GM06990 (cell line): ENCODE results near the gene CD164.

ENCODE experiments used
- DNase-seq: peaks from one replicate; pipeline ENCODE4 v3.0.0-alpha.2; 2011; ENCODE audit not compliant: insufficient read length; ENCODE audit errors: extremely low read depth
- H3K27me3 ChIP-seq: replicated peaks from 2 replicates; pipeline ENCODE4 v1.6.0; 2011; ENCODE audit warnings: low read length; ENCODE audit not compliant: control insufficient read depth, insufficient read depth
- H3K36me3 ChIP-seq: 2 replicates; pipeline ENCODE4 v1.5.1; 2011; ENCODE audit warnings: low read length; ENCODE audit not compliant: control insufficient read depth, insufficient read depth
- H3K4me3 ChIP-seq: replicated peaks from 2 replicates; pipeline ENCODE4 v1.5.1; 2011; ENCODE audit warnings: low read depth, mild to moderate bottlenecking, control low read depth, low read length
- CTCF ChIP-seq: IDR thresholded peaks from 2 replicates; pipeline ENCODE4 v1.5.1; 2011; ENCODE audit warnings: low read length, control low read depth, mild to moderate bottlenecking, inconsistent platforms; ENCODE audit not compliant: insufficient read depth, poor library complexity, severe bottlenecking

CD164 gene

DNA sequence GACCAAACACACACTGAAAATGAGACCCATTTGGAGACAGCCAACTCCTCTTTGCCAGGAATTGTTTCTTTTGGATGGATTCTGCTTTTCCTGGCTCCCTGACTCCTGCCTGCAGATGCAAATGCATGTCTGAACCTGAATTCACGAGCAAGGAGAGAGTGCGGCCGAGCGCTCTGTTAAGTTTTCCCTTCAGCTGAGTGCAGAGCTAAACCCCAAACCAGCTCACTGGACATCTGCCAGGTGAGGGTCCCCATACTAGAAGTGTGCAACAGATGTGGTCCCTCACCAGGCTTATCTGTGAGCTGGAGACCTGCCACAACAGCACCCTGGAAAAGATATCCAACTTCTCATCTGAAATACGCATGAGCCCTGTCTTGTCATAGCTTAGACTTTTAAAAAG is 59.0 kb downstream of the CD164 start:
- Histone ChIP-seq H3K36me3 (no peaks in the 10 kb centered on the region), H3K27me3 (no peaks in the 10 kb centered on the region), H3K4me3 (no peak overlapping the region)
- no peak for DNase-seq
- no peak for TF ChIP-seq CTCF

GRCh38 chr6:109322825-109323224 is 59.4 kb downstream of the CD164 start:
- Histone ChIP-seq H3K36me3 (no peaks in the 10 kb centered on the region), H3K27me3 (no peaks in the 10 kb centered on the region), H3K4me3 (no peak overlapping the region)
- TF ChIP-seq CTCF, result no peak
- DNase-seq, result no peak

DNA sequence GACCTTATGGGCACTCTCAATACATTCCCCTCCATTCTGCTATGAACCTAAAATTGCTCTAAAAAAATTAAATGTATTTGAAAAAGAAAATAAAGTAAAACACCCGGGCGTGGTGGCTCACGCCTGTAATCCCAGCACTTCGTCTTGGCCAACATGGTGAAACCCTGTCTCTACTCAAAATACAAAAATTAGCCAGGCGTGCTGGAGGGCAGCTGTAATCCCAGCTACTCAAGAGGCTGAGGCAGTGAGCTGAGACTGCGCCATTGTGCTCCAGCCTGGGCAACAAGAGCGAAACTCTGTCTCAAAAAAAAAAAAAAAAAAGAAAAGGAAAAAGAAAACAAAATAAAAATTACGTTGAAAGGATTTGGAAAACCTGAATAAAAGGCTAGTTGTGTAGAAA is 60.5 kb downstream of the CD164 start:
- H3K36me3 ChIP-seq, result no peaks in the 10 kb centered on the region
- H3K27me3 ChIP-seq, result no peaks in the 10 kb centered on the region
- no peak for DNase-seq
- no peak overlapping the region for H3K4me3 ChIP-seq
- TF ChIP-seq CTCF, result no peak

- Histone ChIP-seq H3K27me3 (no peaks in the 10 kb centered on the region), H3K4me3 (no peak overlapping the region), H3K36me3 (no peaks in the 10 kb centered on the region)
- TF ChIP-seq CTCF, result no peak
- no peak for DNase-seq
Measured at GRCh38 chr6:109320072-109320471, 62.2 kb downstream of the CD164 start.

- no peak for DNase-seq
Measured at GRCh38 chr6:109318328-109318876, 63.9 kb downstream of the CD164 start.

More at GRCh38 chr6:109318328-109318876, 63.9 kb downstream of the CD164 start:
- no peak overlapping the region for H3K4me3 ChIP-seq
- no peak for TF ChIP-seq CTCF
- no peaks in the 10 kb centered on the region for H3K36me3 ChIP-seq
- no peaks in the 10 kb centered on the region for H3K27me3 ChIP-seq
